ENCODE results near the gene PRKCQ.
A peak's percentile ranks its signal among the peaks of the same experiment; 100 is the strongest.

Gene PRKCQ

DNA sequence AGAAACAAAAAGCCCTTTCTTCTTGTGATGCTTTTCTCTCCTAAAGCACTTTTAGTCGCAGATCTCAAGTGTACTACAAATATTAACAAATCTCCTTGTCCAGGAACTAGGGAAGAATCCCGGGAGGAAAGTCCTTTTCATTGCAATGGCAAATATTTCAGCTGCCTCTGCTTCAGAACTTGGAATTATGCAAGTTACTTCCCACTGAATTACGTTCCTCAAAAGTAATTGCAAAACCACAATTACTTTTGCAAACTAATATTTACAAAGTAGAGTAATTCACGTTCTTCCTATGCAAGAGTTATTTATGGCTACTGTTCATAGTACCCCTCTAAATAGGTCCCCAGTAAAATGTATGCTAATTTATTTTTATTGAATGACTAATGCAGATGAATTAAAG is 14.5 kb downstream of the PRKCQ start:
- DNase-seq: peak in 3 of 4 experiments; percentile 18 to 71 (median 66)

DNA sequence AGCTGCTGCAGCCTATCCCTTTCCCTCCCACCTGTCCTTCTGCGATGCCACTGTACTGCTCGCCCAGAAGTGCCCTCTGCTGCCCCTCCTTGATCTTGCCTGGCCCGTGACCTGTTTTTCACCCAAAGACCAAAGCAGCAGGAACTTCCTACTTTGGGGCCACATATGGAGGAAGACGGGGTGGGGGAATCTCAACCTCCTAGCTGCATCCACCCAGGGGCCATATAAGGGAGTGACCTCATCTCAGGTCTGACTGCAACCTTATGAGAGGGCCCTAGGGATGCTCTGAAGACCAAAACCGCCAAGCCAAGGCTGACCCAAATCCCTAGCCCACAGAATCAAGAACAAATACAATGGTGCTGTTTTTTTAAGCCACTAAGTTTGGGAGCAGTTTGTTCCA is 15.7 kb downstream of the PRKCQ start:
- peak in 3 of 4 experiments; percentile 36 to 37 (median 36) for DNase-seq

DNA sequence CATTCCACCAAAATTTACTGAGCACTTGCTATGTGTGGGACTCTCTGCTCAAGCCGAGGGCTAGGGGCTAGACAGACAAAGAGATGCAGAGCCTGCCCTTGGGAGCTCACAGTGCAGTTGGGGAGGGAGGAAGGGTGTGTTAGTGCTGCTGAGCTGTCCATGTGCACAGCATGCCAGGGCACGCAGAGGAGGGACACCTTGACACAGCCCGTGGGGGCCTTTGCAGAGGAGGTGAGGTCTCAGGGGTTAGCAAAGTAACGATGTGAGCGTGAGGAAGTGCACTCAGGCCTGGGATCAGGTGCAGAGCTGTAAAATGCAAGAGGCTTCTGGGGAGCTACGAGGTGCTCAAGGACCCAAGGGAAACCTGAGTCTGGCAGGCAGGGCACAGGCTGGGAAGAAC is 16.3 kb downstream of the PRKCQ start:
- no peak for DNase-seq

DNA sequence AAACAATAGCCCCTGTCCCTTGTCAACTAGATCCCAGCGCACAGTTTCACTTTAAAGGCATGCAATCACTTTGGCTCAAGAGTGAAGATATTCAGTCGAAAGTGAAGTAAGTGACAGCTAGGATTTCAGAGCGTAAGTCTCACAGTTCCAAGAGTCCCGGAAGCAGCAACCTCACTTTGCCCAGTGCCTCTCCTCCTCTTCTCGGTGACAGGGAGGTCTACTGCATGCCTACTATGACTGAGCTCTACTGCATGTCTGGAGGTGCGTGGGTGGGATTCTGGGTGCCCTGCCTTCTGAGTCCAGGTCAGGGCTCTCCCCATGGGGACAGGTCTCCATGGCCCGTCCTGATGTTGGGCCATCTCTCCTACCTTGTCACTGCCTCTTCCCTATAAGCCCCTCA is 17.0 kb downstream of the PRKCQ start:
- peak in 3 of 4 experiments; percentile 22 to 32 (median 26) for DNase-seq

DNA sequence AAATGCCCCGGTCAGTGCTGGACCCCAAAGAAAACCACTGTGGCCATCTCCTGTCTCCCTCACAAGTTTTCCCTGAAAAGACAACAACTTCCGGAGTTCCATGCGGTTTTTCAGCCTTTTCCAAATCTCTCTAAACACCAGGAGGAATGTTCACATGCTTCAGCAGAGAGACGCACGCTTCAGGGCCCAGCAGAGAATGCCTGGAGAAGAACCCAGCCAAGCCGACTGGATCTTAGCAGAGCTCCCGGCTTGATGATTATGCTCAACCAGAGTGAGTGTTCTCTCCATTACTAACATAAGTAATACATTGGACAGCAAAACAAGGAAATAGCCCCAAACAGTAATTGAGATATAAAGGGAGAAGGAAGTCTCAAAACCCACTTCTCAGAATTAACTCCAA is 17.9 kb downstream of the PRKCQ start:
- peak in 1 of 4 experiments; percentile 32 for DNase-seq

DNA sequence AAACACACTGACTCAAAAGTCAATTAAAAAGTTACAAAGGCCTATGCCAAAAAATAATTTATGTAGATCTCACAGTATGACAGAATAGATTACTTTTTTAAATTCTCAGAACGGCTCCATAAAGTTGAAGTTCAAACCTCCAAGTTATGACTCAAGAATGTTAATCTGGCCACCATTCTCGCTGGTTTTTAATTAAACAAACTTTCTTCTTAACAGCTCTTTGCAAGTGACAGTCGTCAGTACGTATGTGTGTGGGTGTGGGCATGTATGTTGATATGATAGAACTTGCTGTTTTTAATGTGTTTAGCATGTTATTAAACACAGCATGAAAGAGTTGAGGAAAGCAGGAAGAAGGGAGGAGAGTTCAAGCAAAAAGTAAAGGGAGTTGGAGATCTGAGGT is 18.5 kb downstream of the PRKCQ start:
- no peak for DNase-seq

DNA sequence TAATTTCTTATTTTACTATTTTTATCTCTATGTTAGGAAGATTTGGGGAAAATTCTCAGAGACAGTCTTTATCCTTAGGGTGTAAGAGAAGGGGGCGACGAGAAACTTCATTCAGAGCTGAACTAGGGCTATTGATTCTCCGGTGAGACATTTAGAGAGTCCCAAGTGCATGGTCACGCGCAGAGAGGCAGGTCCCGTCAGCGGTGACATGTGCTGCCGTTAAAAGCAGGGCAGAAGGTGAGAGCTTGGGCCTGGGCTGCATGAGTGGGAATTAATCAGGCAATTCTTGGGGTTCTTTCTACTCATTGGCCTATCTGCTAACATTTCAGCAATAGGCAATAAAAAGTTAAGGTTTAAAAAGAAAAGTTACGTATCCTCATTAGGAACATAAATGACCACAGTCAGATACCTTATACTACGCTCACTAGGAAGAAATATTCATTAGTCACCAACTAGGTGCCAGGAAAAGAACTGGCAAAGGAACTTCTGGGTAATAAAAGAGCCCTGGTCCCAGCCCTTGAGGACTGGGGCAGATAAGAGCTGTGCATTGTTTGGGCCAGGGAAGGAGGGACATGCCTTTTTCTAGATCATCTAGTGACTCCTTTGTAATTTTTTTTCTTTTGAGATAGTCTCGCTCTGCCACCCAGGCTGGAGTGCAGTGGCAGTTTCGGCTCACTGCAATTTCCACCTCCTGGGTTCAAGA is 21.2 kb downstream of the PRKCQ start:
- DNase-seq: no peak

DNA sequence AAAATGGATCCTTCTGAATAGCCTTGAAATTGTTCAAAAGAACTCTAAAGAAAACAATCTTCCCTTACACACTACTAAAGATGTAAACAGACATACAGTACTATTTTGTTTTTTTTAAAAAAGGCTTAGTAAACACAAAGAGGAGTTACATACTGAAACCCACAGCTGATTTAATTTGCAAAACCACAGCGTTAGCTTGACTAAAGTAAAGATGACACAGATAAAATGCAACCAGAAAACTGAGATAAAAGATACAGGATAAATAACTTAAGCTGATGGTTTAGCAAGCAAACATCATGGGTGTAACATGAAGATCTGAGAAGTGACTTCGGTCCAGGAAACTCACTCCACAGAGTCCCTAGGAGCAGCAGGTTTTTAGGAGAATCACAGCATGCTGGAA is 21.8 kb downstream of the PRKCQ start:
- DNase-seq: no peak

DNA sequence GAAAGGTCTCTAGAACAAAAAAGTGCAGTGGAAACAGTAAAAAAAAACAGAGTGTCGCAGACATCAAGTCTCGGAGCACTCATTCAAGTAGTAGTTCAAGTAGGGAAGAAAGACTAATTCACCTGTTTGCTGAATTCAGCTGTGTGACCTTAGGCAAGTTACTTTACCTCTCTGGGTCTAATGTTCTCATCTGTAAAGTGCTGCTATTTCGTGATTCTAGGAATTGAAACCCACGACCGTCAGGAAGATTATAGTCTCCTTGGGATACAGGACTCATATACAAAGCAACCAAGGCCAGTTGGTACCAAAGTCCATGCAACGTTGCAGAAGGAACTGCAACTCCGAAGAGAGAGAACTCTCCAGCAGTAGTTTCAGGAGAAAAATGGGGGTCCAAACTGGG is 26.1 kb downstream of the PRKCQ start:
- no peak for DNase-seq

DNA sequence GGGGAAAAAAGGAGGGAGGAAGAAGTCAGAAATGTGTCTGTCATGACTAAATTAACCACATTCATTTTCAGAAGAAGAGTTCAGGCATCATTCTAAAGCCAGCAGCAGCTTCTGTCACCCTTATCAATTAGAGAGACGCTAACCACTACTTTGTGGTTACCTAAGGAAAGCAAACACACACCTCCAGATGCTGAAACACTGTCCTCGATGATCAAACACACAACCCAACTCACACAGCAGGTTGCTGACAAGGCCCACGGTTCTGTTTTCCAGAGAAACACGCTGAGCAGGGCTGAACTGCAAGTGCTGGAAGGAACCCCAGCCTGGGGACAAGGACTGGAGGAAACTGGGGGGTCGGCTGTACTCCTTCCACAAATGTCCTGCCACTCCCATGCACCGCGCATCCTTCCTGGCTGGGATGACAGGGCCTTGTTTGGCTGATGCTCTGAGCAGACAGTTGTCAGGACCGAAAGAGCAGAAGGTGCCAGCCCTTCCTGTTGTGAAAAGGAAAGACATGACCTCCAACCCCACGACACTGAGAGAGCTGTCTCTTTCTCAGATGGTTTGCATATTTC is 36.6 kb downstream of the PRKCQ start:
- no peak for DNase-seq

DNA sequence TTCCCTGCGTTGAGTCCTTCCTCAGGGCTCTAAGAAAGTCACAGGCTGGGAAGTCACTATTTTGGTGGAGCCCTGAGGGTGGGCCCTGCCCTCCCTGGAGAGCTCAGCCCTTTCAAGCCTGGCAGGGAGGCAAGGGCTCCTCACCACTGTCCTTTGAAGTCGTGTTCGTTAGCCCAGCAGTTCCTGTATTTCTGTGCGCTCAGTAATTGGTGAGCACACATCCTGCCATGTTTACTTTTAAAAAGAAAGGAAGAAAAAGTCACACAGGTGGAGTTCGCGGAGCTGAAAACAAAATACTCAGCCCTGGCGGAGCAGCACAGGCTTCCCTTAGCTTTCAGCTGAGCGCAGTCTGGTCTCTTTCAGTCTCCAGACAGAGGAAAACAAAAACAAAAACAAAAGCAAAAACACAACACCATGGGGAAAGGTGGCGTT is 37.1 kb downstream of the PRKCQ start:
- peak in 2 of 4 experiments; percentile 9 to 31 for DNase-seq

DNA sequence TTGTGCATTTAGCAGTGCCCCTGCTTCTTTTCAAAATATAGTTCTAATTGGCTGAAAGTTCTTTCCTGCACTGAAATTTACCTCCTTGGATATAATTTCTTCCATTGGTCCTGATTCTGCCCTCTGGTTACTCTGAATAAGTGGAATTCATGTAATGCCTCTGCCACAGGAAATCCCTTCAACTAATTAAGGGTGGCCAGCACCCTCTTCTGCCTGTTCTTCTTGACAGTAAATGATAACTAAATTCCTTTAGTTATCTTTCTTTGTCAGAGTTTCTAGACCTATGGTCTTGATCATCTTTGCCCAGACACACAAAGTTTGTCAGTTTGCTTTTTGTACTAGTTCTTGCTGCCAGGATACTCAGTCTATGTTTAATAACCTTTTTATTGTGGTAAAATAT is 40.2 kb downstream of the PRKCQ start:
- no peak for DNase-seq

DNA sequence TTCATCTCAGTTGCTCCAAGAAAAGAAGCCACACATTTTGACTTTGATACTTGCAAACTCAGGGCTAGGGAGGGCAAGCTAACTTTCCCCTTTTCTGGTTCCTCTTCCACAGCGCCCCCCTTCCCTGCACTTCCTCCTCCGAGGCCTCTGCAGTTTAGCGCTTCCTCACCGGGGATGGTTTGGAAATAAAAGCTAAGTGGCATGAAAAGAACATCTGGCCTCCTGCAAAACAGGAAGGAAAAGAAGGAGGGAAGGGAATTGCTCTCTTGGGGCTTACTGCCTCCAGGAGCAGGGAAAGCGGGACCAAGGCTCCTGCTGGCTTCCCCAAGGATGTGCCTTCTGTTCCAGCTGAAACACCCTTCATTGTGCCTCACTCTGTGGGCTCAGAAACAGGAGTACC is 42.3 kb downstream of the PRKCQ start:
- peak; percentile 79 to 91 (median 86) for DNase-seq

DNA sequence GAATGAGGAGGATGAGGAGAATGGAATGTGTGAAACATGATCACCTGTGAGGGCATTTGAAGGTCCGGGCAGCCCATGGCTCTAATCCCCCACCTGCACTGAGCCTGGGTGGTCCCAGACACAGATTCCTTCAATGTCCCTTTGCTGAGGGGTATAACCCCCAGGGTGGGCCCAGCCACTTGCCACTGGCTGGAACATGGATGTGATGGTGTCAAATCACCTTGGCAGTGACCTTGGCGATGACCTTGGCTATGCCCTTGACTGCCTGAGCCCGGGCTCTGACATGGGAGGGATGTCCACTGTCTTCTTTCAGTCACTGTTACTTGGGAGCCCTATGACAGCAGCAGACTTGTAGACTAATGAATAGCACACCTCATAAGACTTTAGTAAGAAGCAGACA is 44.0 kb downstream of the PRKCQ start:
- no peak for DNase-seq

DNA sequence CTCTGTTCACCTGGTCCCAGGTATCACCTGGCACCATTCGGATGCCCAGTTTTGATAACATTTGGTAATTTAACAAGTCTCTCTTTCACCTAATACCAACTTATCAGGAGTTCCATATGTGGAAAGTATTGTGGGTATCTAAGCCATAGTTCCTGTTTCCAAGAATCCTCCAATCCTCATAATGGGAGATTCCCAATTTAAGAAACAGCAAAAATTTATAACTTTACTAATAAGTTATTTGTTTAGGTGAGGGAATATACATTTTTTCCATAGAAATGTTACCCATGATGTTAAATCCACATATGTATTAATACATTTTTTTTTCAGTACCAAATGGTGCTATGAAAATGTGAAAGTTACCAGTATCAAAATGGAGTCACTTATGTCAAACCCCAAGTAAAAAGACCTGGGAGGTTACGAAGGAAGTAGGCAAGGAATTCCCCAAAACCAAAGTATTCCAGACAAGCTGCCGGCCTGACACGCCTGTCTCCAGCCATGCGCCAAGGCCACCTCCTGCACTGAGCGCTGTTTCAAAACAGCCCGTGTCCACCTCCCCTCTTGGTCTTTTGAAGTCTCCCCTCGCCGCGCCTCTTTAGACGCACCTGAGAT is 44.8 kb downstream of the PRKCQ start:
- DNase-seq: no peak

DNA sequence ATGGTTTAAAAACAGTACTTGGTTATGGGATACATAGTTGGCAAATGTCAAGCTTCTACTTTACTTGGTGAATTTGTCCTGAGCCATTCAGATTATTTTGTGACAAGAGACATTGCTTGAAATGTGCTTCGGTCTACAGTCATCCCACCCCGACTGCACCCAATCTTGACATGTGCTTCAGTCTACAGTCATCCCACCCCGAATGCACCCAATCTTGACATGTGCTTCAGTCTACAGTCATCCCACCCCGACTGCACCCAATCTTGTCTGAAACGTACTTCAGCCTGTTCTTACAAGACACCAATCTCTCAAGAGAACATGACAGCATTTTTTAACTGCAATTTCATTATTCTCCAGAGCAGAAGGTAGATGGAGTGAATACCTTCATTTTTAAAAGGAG is 47.8 kb downstream of the PRKCQ start:
- no peak for DNase-seq

DNA sequence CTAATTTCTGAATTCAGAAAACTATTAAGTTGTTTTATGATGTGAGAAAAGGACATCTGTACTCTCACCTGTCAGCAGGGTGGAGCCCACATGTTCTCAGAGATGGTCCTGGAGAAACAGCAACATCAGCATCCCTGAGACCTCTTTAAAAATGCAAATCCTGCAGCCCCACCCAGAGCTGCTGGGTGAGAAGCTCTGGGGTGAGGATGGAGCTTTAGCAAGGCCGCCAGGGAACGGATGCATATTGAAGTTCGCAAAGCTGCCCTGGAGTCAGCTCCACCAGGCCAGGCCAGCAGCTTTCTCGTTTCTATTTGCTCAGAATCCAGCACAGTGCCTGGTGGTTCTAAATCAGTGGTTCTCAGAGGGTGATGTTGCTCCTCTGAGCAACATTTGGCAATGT is 49.1 kb downstream of the PRKCQ start:
- no peak for DNase-seq

DNA sequence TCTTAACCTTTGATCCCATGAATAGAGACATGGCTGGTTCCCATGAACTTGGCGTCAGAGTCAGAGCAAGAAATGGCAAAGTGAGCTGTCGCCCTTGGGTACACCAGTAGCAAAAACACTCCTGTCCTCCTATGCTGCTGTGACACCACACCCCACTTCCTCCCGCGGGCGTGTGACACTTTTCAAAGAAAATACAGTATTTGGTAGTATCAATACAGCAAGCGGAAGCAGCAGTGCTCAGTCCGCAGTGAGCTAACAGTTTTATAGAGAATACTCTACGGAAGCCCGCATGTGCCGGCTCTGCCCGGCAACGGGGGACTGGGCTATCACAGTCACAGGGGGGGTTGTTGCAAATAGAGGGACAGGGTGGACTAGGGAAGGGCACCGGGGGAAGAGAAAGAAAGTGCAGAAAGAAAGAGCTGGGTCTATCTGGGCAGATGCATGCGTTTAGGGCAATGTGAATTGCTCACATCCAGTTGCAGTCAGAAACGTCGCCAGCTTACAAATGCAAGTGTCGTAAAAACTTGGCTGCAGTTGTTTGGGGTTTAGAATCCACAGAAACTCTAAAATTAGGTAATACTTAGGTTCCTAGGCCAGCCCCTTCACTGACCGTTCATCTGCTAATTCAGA is 49.8 kb downstream of the PRKCQ start:
- DNase-seq: no peak

DNA sequence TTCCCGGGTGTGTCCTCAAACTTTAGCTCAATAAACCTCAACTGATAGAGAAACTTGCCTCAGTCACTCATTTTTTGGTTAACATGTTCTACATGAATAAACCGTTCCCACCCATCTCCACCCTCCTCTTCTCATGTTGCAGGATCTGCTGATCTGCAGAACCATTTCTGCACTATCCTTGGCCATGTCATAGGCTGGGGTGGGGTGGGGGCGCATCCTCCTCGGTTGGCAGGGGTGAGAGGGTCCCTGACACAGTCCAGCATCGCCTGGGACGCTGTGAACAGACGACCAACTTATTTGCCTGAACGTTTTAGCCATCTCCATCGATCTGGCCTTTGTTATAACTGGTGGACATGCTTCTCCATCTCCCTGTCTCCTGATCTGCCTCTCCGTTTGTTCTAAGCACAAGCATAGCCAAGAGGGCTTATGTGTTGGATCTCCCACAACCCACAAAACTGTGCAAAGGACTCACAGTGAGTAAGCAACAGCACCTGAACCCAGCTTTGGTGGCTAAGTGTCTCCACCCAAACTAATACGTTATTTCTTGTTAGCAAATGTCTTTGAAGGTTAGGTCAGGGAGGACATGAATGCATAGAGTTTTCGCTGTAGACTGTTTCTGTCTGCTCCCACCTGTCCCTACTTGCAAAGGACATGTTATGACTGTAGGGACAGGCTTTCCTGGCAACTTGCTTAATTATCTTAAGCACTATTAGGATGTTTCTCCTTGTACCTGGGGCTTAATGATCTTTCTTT is 51.7 kb downstream of the PRKCQ start:
- DNase-seq: no peak

DNA sequence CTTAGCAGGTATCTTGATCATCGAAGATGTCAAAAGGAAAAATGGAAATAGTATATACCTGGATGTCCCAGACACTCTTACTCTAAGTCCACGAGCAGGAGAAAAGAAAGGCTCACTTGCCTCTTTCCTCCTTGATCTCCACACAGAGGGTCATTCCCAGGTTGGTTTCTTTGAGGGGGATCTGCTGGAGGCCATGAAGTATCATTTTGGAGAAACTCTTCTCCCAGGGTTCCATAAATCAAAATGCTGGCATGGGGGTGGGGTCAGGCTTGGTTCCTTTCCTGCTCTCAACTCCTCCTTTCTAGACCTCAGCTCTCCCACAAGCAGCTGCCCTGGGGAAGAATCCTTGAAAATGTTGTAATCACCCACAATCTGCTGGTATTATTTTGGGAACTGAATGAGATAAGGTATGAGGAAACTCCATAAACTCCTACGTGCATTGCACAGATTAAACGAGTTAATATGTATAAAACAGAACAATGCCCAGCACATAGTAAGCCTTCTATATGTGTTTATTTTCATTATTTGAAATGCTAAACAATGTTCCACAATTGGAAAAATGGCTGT is 54.4 kb downstream of the PRKCQ start:
- peak in 3 of 4 experiments; percentile 24 to 50 (median 34) for DNase-seq

DNA sequence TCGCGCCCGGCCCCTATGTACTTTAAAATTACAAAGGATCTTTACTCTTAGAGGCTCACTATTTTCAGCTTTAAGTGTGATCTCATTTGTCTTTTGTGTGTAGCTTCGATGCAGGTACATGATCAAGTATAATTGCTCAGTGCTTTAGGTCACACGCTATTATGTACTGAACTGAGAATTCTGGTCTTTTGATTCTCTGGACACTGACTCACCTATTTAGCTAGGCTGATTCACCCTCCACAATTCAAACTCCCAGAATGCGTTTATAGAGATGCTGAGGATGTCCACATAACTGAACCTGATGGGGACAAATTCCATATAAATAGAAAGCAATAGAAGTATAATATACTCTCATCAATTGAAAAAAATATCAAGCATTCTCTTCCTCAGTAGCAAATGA is 57.8 kb downstream of the PRKCQ start:
- no peak for DNase-seq

DNA sequence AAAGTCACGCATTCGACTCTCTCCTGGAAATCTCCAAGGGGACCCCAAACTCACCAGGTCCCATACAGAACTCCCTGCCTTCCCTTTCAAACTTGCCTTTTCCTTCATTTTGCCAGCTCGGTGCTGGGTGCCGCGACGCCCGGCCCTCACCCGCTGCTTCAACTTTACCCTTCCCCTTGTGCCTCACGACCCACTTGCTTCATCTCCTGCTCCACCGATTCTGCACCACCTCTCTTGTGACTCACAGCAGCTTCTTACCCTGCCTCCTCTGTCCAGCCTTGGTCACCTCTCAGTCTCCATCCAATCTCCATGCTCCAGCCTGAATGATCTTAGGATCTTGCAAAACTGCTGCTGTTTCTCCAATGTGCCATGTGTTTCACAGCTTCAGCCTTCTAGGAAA is 59.9 kb downstream of the PRKCQ start:
- DNase-seq: no peak
